ENCODE data around the gene LRTM2. TPM values are rescaled to one million over a fixed set of nuclear protein-coding genes. Genes with fewer than 3 reads are reported as not detected.

LRTM2 gene
- total RNA-seq, 1 donor from 2014 or later: 0.47 TPM

DNA sequence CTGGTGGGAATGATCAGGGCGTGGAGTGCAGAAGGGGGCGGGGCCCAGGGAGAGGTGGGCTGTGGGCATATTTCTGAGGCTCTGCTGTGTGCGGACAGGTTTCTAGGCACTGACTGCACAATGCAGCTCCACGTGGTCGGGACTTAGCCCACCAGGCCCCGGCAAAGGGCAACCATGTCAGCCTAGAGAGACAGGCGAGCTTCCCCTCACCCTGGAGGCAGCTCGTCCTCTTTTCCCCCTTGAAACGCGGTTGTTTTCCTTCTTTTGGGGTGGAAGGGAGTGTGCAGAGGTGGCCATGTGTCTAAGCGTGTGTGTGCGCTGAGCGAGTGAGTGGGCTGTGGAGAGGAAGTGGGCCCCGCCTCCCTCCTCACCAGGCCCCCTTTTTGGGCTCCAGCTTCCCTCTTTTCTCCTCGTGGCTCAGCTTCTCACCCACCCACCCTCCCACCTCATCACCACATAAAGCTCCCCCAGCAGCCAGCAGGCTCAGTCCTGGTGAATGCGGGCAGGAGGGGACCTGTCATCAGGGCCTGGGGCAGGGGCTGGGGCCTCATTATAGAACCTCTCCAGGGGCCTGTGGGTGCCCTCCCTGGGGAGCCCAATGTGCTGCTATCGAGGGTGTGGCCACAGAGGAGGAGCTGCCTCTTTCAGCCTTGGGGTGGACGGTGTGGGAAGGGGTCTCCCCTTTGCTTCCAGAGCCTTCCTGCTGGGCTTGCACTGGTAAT lies 22.0 kb downstream of the LRTM2 start:
- Mint-ChIP-seq H3K27me3 (ENCODE audit: low read depth) (peaks cover 44% of the 10 kb centered on the region), H3K4me3 (no peak overlapping the region), H3K9me3 (no peaks in the 10 kb centered on the region), H3K4me1 (peaks cover 2% of the 10 kb centered on the region), H3K27ac (no peak overlapping the region), H3K36me3 (no peaks in the 10 kb centered on the region)
- TF ChIP-seq, protein P1, sequence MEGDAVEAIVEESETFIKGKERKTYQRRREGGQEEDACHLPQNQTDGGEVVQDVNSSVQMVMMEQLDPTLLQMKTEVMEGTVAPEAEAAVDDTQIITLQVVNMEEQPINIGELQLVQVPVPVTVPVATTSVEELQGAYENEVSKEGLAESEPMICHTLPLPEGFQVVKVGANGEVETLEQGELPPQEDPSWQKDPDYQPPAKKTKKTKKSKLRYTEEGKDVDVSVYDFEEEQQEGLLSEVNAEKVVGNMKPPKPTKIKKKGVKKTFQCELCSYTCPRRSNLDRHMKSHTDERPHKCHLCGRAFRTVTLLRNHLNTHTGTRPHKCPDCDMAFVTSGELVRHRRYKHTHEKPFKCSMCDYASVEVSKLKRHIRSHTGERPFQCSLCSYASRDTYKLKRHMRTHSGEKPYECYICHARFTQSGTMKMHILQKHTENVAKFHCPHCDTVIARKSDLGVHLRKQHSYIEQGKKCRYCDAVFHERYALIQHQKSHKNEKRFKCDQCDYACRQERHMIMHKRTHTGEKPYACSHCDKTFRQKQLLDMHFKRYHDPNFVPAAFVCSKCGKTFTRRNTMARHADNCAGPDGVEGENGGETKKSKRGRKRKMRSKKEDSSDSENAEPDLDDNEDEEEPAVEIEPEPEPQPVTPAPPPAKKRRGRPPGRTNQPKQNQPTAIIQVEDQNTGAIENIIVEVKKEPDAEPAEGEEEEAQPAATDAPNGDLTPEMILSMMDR (IDR thresholded peaks at IDR 0.05; ENCODE audit: unreplicated experiment): no peak
- no peak for DNase-seq (ENCODE audit: low spot score in 2 of 2, unreplicated experiment in 2 of 2)

DNA sequence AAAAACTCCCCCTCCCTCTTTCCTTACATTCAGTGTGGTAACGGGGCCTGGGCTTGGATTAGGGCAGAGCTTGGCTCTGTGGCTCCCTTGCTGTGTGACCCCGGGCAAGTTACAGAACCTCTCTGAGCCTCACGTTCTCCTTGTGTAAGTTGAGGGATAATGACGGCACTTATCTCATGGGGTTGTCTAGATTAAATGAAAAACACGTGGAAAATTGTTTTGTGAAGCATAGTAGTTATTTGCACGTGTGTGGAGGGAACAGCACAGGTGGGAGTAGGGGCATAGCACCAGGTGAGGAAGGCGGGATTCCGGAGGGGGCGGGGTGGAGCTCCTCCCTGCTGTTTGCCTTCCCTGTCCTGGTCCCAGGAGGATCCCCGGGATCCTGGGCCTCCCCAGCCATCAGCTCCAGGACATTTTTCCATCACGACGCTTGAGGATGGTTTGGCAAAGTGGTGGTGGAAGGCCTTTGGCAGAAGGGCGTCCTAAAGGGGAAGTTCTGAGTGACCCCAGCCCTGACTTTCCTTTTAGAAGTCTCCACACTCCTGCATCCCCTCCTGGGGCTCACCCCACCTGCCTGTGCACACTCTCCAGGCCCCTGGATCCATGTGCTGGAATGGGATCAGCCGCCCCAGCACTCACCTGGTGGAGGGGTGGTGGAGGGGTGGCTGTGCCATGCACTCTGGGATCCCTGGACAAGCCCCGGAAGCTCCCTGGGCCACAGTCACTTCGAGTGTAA lies 22.7 kb downstream of the LRTM2 start:
- no peaks in the 10 kb centered on the region for H3K9me3 Mint-ChIP-seq
- peaks cover 47% of the 10 kb centered on the region for H3K27me3 Mint-ChIP-seq (ENCODE audit: low read depth)
- H3K4me1 Mint-ChIP-seq: peaks cover 2% of the 10 kb centered on the region
- no peak overlapping the region for H3K27ac Mint-ChIP-seq
- H3K4me3 Mint-ChIP-seq: no peak overlapping the region
- no peaks in the 10 kb centered on the region for H3K36me3 Mint-ChIP-seq
- DNase-seq (ENCODE audit: low spot score in 2 of 2, unreplicated experiment in 2 of 2): peak in 1 of 2 experiments; percentile 12
- TF ChIP-seq, protein P1 (IDR thresholded peaks at IDR 0.05; ENCODE audit: unreplicated experiment): no peak

DNA sequence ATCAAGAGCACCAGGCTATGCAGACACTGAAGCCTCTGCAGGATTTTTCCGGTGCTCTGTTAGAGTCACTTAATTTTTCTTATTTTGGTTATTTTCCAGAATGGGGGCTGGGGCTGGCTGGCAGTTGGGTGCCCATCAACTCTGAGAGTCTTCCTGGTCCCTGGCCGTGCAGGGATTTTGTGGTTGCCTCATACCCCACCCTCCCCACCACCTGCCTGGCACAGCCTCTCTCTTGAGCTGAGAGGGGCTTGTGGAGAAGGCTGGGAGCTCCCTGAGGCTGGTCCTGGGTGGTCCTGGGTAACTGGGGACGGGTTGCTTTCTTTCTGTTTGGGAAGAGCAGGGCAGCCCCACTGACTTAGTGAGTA lies 23.3 kb downstream of the LRTM2 start:
- DNase-seq (ENCODE audit: low spot score in 2 of 2, unreplicated experiment in 2 of 2): peak in 1 of 2 experiments; percentile 3
- Mint-ChIP-seq H3K9me3 (no peaks in the 10 kb centered on the region), H3K36me3 (no peaks in the 10 kb centered on the region), H3K27ac (no peak overlapping the region), H3K4me1 (peaks cover 2% of the 10 kb centered on the region), H3K4me3 (no peak overlapping the region), H3K27me3 (ENCODE audit: low read depth) (peaks cover 49% of the 10 kb centered on the region)
- TF ChIP-seq, protein P1 (IDR thresholded peaks at IDR 0.05; ENCODE audit: unreplicated experiment): no peak

DNA sequence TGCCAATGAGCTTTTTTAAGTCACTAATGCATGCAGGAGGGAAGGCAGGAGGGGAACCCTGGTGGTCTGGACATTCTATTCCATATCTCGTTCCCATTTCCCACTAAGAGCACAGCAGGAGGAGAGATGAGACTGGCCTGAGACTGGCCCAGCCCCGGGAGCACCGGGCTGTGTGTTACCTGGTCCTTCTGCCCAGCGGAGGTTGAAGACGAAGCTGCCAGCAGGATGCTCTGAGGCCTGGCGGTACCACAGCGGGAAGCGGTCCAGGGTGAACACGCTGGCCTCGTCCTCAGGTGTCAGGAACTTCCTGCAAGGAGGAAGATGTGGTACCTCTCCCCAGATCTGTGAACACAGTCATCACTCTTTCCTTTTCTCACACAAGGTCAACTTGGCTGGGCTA lies 23.9 kb downstream of the LRTM2 start:
- Mint-ChIP-seq H3K4me1 (peaks cover 2% of the 10 kb centered on the region), H3K27me3 (ENCODE audit: low read depth) (peaks cover 49% of the 10 kb centered on the region), H3K27ac (no peak overlapping the region), H3K9me3 (no peaks in the 10 kb centered on the region), H3K4me3 (no peak overlapping the region), H3K36me3 (no peaks in the 10 kb centered on the region)
- peak in 1 of 2 experiments; percentile 6 for DNase-seq (ENCODE audit: low spot score in 2 of 2, unreplicated experiment in 2 of 2)
- TF ChIP-seq, protein P1 (IDR thresholded peaks at IDR 0.05; ENCODE audit: unreplicated experiment): no peak

DNA sequence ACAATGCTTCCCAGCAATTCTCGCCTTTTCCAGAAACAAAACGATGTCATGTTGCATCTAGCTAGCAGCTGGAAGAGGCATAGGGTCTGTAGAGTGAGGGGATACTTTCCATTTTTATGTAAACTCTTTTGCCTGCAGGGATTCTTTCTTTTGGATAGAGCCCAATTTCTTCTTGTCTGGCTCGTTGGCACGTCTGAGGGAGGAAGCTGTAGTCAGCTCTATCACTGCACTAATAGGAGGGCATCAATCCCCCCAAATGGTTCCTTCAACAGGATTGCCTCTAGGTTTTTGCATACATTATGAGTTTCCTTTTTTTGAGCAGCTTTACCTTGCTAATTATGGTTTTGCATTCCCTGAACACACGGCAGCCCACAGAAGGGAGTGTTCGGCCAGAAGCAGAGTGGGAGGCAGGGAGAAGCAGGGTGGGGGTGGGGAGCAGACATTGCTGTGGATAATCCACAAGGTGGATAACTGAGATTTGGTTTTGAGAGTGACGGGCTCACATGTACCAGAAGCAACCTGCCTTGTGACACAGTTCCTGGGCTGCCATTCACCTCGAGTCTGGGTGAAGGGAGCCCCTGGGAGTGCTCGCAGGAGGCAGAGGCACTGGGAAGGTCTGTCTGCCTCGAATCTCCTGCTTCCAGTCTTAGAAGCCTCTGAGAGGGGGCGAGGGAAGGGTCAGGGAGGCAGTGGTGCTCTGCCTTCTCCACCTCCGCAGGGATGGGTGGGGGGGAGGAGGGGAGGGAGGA lies 24.5 kb downstream of the LRTM2 start:
- H3K9me3 Mint-ChIP-seq: no peaks in the 10 kb centered on the region
- peaks cover 2% of the 10 kb centered on the region for H3K4me1 Mint-ChIP-seq
- peaks cover 49% of the 10 kb centered on the region for H3K27me3 Mint-ChIP-seq (ENCODE audit: low read depth)
- TF ChIP-seq, protein P1 (IDR thresholded peaks at IDR 0.05; ENCODE audit: unreplicated experiment): no peak
- H3K27ac Mint-ChIP-seq: no peak overlapping the region
- DNase-seq (ENCODE audit: low spot score in 2 of 2, unreplicated experiment in 2 of 2): no peak
- H3K36me3 Mint-ChIP-seq: no peaks in the 10 kb centered on the region
- no peak overlapping the region for H3K4me3 Mint-ChIP-seq
